Fibroblast of lung (primary cell): ENCODE results near the gene OR4D11.

ENCODE experiments used
- EZH2 ChIP-seq: IDR thresholded peaks from 2 replicates; pipeline ENCODE4 v1.5.1; 2012; ENCODE audit warnings: low read length, control low read depth, mild to moderate bottlenecking; ENCODE audit errors: missing control alignments
- TF ChIP-seq, protein P1 (sequence below), 2 donors: IDR thresholded peaks in 1 of 2; conservative IDR thresholded peaks in 1 of 2; 1 replicate in 1 of 2; 2 replicates in 1 of 2; pipeline ENCODE4 v1.5.1; 2011 to 2012; ENCODE audit warnings: low read length in 2 of 2, control low read depth in 1 of 2, inconsistent platforms in 1 of 2, low read depth in 1 of 2, mild to moderate bottlenecking in 1 of 2

DNA sequence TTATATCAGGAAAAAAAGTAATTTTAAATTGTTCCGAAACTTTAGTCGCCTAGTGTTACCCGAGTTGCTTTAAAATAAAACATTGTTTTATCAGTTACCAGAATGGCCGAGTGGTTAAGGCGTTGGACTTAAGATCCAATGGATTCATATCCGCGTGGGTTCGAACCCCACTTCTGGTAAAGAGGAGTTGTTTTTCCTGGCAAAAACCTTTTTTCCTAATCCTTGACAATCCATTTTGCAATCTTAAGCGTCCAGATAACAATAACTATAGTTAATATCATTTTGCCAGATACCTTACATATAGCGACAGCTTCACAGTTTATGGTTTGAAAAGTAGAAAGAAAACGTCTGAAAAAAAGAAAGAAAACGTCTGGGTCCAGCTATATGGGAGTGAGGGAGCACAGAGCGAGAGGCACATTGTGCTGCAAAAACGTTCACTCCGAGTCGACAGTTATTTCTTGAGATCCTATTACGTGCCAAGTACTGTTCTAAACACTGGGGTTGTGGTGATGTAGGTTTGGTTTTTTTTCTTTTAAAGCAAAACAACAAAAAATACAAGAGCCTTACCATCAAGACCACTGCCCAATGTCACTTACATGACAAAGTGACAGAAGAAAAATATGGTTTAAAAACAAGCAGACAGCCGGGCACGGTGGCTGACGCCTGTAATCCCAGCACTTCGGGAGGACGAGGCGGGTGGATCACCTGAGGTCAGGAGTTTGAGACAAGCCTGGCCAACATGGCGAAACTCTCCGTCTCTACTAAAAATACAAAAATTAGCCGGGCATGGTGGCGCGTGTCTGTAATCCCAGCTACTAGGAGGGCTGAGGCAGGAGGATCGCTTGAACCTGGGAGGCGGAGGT is 48.5 kb downstream of the OR4D11 start:
- TF ChIP-seq EZH2 = no peak
- TF ChIP-seq, protein P1, sequence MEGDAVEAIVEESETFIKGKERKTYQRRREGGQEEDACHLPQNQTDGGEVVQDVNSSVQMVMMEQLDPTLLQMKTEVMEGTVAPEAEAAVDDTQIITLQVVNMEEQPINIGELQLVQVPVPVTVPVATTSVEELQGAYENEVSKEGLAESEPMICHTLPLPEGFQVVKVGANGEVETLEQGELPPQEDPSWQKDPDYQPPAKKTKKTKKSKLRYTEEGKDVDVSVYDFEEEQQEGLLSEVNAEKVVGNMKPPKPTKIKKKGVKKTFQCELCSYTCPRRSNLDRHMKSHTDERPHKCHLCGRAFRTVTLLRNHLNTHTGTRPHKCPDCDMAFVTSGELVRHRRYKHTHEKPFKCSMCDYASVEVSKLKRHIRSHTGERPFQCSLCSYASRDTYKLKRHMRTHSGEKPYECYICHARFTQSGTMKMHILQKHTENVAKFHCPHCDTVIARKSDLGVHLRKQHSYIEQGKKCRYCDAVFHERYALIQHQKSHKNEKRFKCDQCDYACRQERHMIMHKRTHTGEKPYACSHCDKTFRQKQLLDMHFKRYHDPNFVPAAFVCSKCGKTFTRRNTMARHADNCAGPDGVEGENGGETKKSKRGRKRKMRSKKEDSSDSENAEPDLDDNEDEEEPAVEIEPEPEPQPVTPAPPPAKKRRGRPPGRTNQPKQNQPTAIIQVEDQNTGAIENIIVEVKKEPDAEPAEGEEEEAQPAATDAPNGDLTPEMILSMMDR (conservative IDR thresholded peaks at IDR 0.05 in 1 of 2, IDR thresholded peaks at IDR 0.05 in 1 of 2; ENCODE audit: low read depth in 1 of 2, low read length in 2 of 2) = no peak
